ENCODE results near the gene GNE.

DNA sequence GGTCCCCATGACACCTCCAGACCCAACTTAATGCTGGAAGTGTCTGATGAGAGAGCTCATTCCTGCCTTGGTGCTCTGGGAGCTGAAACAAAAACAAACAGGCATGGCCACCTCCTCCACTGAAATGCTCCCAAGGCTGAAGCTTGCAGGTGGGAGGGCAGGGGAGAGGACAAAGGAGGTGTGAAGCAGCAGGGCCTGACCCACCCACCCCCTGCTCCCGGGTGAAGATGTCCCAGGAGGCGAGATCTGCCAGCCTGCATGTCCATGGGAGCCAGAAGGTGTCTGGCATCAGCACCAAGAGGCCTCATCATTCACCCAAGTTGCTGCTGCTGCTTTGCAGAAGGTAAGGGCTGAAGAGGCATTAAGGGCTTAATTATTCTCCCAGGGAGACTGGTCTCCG, 93.3 kb downstream of the GNE start:
- TF ChIP-seq, protein P1, sequence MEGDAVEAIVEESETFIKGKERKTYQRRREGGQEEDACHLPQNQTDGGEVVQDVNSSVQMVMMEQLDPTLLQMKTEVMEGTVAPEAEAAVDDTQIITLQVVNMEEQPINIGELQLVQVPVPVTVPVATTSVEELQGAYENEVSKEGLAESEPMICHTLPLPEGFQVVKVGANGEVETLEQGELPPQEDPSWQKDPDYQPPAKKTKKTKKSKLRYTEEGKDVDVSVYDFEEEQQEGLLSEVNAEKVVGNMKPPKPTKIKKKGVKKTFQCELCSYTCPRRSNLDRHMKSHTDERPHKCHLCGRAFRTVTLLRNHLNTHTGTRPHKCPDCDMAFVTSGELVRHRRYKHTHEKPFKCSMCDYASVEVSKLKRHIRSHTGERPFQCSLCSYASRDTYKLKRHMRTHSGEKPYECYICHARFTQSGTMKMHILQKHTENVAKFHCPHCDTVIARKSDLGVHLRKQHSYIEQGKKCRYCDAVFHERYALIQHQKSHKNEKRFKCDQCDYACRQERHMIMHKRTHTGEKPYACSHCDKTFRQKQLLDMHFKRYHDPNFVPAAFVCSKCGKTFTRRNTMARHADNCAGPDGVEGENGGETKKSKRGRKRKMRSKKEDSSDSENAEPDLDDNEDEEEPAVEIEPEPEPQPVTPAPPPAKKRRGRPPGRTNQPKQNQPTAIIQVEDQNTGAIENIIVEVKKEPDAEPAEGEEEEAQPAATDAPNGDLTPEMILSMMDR (optimal IDR thresholded peaks at IDR 0.05 in 1 of 3, IDR thresholded peaks at IDR 0.05 in 1 of 3, conservative IDR thresholded peaks at IDR 0.05 in 1 of 3; ENCODE audit: extremely low read depth in 1 of 3, insufficient read depth in 2 of 3, low read length in 3 of 3), result no peak
- no peak for TF ChIP-seq EZH2 (IDR thresholded peaks at IDR 0.05; ENCODE audit: low read length)
